A549 treated with GW870086 at 1 μM for 4 hours (cell line): ENCODE measurements around the gene TYW1B. TPM values are rescaled to one million over a fixed set of nuclear protein-coding genes. Genes with fewer than 3 reads are reported as not detected.

Experiments
- total RNA-seq: library from RNA; stranded (reverse); fragments of 200-300 nt; extraction: Qiagen RNA extraction; gene quantifications from 5 replicates; pipeline ENCODE4 v1.2.3, GENCODE V29; 2022; ENCODE audit warnings: low read depth

Gene TYW1B, protein sequence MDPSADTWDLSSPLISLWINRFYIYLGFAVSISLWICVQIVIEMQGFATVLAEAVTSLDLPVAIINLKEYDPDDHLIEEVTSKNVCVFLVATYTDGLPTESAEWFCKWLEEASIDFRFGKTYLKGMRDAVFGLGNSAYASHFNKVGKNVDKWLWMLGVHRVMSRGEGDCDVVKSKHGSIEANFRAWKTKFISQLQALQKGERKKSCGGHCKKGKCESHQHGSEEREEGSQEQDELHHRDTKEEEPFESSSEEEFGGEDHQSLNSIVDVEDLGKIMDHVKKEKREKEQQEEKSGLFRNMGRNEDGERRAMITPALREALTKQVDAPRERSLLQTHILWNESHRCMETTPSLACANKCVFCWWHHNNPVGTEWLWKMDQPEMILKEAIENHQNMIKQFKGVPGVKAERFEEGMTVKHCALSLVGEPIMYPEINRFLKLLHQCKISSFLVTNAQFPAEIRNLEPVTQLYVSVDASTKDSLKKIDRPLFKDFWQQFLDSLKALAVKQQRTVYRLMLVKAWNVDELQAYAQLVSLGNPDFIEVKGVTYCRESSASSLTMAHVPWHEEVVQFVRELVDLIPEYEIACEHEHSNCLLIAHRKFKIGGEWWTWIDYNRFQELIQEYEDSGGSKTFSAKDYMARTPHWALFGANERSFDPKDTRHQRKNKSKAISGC
- total RNA-seq, result 2.2 to 2.8 TPM (median 2.6 TPM) in 5 replicates

DNA sequence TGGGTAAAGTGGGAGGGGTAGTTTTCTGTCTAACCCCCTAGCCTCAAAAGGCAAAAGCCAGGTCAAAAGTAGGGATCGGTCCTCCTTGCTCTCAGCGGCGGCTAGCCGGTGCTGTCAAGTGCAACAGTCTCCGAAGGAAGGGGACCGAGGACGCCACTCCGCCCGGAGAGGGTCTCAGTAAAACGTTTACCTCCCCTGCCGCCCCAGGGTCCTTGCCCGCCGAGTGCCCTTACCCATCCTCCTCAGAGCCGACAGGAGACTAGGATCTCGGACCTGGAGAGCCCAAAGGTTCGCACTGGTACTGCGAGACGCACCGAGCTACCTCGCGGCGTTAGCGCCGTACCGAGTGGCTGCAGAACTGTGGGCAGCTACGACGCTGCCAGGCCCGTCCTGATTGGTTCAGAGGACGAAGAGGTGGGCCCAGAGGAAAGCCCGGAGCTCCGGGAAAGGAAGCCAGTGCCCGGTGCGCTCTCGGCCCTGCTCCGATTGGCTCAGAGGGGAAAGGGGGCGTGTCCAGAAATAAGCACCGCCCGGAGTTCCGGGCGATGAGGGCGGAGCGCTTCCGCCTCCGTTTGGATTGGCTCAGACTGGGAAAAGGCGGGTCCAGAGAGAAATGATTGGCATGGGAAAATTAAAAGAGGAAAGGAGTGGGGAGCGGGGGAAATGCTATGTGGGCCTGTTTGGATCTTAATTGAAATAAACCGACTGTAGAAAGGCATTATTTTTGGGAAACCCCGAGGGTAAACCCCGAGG is at the start of gene TYW1B:
Gene TYW1B (minus strand): TSS at position 362 of the 753 bp plus-strand sequence. CDS start 125 bp downstream, at position 237.

Other genes starting within 250 kb of the TYW1B start
- gene POM121, start 96.9 kb upstream of the TYW1B start, total RNA-seq, result 35.6 to 42.7 TPM (median 39.7 TPM) in 5 replicates
- gene TRIM74, start 141.3 kb upstream of the TYW1B start, total RNA-seq, result 0.15 to 0.30 TPM (median 0.24 TPM) in 4 of 5 replicates, not detected in the other
- not detected in 5 replicates for gene SPDYE8, start 201.6 kb upstream of the TYW1B start, total RNA-seq
- not detected in 5 replicates for gene SPDYE11, start 229.7 kb upstream of the TYW1B start, total RNA-seq